HG02642 (cell line): ENCODE data around the gene MYH10.

ENCODE experiments used
- ATAC-seq: cut with Tn5 transposase; IDR thresholded peaks from one replicate; pipeline ENCODE4 v1.9.1; 2021; ENCODE audit warnings: mild to moderate bottlenecking; ENCODE audit not compliant: unreplicated experiment, poor library complexity

MYH10 gene

DNA sequence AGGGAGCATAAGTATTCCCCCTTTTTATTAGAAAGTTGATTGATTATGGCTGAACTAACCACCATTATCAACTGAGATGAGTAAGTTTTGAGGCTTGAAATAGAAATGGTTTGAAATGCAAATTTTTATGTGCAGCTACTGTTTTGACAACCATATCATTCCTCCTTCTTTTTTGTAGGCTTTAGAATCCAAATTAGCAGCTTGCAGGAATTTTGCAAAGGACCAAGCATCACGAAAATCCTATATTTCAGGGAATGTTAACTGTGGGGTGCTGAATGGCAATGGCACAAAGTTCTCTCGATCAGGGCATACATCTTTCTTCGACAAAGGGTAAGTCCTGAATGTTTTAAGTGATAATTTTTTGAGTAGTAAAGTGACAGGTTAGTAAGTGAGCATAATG is 170.7 kb downstream of the MYH10 start:
- no peak for ATAC-seq

DNA sequence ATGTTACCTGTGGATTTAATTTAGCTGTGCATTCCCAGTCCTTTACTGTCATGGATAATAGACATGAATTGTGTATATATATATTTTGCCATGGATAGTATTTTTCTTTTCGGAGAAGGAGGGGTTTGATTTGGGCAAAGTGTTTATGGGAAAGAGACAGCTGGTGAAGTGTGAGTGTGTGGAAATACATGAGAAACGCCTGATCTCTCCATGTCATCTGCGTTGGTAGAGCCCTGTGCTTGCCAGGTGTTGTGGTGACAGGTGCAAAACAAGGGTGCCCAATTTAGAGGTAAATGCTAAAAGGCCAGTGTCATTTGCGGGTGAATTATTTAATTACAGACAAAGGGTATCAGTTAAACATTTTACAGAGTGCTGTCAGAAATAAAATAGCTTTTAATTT is 171.4 kb downstream of the MYH10 start:
- no peak for ATAC-seq

DNA sequence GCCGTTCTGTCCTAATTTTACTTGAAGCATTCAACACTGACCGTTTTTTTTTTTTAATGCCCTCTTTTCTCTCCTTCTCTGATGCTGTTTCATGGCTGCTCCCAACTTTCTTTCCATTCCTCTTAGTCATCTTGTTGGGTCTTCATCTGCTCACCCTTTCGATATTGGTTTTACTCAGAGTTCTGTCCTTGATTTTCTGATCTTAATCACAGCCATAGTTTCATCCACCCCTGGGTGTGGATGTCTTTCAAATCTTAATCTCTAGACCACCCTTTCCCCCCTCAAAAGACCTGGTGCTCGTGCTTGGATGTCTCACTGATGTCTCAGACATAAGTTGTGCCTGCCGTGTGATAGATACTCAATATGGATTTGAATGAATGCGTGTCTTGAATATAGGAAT is 172.4 kb downstream of the MYH10 start:
- no peak for ATAC-seq

DNA sequence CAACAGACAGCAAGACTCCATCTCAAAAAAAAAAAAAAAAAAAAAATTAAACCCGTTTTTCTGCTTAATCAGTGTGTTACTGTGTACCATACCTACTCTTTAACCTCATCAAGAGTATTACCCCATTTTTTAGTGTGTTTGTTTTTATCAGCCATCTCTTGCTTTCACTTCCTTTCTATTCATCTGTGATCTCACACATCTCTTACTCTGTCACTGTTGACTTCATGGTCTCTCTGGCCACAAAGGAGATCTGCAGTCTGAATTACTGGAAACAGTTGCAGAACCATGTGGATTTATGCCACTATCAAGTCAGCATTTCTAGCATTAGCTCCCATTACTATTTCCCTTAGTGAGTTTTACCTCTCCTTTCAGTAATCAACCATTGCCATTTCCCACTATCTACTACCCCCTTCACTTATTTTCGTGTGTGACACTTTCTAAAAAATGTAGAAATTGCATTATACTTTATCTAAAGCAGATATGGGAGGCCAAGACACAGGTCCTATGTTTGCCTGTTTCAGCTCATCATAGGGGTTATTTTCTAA is 174.8 kb downstream of the MYH10 start:
- no peak for ATAC-seq

DNA sequence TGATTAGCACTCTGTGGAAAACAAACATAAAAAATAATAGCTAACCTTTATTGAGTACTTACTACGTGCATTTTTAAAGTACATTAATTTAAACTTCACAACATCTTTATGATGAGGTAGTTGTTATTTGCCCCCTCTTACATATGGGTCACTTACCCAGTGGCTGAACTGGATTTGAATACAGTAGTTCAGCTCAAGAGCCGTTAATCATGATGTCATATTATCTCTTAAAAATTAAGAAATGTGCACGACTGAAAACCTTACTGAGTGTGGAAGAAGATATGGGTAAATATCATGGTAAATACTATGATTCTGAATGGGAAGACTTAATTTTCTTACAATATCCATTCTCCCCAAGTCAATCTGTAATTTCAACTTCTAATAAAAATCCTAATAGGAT is 177.2 kb downstream of the MYH10 start:
- no peak for ATAC-seq

DNA sequence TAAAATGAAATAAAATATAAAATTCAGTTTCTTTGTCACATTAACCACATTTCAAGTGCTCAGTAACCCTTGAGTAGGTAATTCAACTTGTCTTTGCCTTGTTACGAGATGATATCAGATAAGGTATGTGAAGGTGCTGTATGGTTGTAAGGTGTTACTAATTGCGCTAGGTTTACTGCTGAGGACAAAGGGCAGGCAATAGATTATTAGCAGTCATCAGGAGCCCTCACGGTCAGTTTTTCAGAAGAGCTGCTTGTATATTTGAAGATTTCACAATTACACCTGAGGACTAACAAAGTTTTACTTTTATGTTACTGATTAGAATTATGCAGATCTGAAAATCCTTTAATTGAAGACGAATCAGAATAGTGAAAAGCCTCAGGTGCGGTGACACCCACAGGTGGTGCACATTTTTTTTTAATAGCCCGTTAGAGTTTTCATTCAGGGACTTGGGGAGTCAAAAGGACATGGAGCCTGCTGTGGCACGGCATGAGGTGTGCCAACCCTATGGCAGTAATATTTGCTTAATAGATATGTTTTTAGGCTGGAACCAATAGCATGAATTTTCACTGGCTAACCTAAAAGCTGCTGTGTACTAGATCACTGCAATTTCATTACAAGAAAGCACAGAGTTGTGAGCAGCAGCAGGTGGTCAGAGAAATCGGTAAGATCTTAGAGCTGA is 178.5 kb downstream of the MYH10 start:
- ATAC-seq = no peak

DNA sequence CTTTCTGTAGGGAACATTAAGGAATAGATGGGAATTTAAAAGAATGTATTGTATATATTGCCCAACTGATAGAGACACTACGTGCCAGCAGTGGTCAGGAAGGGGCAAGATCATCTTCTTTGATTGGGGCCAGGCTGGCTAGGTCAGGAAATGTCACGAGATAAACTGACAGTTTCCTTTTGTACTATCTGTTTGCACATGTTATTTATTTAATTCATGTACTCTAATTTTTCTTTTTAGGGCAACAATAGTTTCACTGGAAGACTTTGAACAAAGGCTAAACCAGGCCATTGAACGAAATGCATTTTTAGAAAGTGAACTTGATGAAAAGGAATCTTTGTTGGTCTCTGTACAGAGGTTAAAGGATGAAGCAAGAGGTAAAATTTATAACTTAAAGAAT is 182.2 kb downstream of the MYH10 start:
- ATAC-seq = no peak

DNA sequence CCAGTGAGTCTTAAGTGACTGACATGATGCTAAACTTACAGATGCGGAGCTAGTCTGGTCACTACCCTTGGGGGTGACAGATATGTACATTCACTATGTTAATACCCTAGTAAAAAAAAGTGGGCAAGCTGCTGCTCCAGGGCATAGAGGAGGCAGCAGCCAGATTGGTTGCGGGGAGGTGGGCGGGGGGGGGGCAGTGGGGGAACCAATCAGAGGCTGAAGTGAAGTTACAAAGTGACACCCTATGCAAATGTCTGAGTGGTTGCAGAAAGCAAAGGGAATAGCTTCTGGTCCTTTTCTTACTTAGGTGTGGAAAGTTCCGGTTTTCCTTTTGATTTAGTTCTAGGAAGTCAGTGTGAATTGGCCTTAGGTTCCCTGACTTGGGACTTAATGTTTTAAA is 182.7 kb downstream of the MYH10 start:
- ATAC-seq = no peak

DNA sequence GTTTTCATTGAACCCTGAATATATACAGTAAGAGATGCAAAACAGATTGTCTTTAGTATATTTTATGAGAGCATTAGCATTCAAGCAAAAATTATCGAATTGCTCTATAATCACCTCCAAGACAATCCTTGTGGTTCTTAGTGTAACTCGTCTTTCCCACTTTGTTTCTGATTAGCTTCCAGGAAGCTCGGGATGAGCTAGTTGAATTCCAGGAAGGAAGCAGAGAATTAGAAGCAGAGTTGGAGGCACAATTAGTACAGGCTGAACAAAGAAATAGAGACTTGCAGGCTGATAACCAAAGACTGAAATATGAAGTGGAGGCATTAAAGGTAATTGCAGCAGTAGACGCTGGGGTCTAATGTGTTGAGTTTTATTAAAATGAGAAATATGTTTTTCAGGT is 185.0 kb downstream of the MYH10 start:
- ATAC-seq = no peak

DNA sequence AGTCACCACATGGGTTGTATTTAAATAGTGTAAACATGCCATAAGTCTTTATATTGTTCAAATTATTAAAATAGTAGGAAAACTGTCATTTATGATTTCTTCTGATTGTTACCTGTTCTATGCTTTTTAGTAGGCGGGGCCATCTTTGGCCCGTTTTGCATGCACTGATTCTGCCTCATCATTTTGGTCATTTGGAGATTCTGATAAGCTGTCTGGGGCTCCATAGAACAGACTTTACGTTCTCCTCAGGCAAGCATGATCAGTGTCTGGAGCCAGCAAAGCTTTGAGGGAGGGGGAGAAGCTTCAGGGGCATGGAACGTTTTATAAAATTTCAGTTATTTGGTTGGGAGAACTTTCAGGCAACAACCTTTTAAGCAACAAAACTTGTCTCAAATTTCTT is 186.0 kb downstream of the MYH10 start:
- no peak for ATAC-seq

DNA sequence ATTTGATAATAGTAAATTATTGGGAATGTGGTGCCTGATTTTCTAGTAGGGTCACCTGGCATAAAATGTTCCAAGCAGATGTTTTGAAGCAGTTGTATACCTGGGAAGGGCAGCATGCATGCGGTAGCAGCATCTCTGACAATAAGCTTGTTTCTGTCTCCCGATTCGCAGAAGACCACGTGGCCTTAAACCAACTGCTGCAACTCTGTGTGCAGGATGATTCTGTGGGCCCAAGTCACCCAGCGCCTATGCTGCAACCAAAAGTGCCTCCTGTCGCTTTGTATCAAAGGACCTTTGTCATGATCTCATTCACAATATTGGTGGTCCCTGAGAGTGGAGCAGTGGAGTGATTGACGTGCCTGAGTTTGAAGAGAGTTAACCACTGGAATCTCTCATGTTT is 186.8 kb downstream of the MYH10 start:
- no peak for ATAC-seq

DNA sequence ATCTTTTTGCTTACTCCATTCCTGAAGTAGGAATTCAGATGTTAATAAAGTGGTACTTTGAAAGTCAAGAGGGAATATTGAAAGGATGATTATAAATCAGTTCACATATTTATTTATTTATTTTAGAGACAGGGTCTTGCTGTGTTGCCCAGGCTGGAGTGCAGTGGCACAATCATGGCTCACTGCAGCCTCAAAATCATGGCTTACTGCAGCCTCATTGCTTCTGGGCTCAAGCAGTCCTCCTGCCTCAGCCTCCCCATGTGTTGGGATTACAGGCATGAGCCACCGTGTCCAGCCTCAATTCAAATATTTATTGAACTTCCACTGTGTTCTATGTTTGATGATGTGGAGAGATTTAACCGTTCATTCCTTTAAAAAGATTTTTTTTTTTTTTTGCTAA is 188.2 kb downstream of the MYH10 start:
- no peak for ATAC-seq

DNA sequence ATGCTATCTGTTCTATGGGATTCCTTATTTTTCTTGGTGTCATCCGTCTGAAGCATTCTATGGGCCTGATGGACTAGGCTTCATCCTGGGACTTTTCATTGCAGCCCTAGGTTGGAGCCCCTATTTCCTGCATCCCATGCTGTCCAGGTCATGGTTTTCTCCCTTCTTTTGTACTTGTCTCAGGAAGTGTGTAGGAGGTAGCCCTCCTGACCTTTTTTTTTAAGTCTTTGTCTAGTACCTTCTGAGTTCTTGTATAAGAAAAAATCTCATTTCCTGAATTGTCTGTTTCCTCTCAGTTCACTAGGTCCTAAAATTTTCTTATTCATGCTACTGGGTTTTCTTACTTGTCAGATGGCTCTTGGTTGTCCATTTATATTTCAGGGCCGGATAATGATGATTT is 188.8 kb downstream of the MYH10 start:
- no peak for ATAC-seq

DNA sequence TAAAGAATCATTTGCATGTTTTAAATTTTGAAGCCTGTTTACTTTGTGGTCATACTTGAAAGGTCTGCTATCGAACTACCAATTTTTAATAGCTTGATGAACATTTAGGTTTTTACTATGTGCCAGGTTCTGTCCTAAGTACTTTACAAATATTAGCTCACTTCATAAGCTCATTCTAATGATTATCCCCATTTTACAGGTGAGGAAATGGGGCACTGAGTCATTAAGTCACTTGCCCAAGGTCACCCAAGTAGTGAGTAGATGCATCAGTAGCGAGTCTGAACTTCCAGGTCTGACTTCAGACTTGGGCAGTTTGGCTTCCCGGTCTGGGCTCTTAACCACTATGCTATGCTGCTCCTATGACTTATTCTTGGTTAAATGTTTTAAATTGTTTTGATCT is 190.8 kb downstream of the MYH10 start:
- ATAC-seq = no peak

DNA sequence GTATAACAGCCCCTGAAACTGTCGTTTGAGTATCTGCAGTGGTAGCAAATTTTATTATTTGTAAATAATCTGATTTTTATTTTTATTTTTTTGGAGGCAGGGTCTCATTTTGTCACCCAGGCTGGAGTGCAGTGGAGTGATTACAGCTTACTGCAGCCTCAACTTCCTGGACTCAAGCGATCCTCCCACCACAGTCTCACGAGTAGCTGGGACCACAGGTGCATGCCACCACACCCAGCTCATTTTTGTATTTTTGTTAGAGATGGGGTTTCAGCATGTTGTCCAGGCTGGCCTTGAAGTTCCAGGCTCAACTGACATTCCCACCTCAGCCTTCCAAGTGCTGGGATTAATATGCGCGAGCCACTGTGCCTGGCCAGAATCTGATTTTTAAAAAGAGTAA is 192.1 kb downstream of the MYH10 start:
- ATAC-seq = no peak

DNA sequence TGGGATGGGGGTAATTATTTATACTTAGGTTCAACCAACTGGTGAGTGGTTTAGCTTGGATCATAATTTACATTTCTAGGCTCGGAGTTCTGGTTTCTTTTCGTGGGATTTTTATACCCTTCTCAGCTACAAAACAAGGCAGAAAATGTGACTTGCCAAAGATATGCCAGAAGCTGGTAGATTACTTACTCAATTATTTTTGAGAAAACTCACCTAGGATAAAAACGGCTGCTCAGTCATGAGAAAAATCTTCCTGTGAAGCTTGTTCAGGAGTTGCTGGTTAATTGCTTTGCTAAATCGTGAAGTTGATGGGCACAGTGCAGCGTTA is 193.7 kb downstream of the MYH10 start:
- no peak for ATAC-seq

DNA sequence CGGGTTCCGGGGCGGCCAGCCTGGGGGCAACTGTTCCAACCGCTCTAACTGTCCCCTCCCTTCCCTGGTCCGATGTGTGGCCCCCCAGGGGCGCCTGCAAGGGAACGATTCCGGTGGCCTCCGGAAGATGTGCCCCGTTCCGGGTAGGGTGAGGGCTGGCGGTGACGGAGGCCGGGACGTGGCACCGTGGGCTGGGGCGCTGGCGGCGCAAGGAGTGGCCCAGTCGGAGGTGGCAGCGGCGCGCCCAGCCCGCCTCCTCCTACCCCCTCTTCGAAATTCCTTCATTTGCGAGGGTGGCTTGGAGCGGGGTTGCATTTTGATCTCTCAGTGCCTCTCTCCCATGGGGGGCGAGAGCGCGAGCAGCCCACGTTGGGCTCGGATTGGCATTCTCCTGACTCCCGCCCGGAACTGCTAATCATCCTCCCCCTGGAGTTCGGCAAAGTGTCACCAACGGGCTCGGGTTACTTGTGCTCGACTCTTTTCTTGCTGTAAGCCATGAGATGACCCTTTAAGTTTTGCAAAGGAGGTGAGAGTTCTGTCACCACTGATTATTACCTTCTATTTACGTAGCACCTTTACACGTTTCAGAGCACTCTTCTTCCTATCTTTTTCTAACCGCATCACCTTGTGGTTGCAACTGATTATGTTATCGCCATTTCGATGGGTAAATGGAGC is 194.2 kb downstream of the MYH10 start:
- ATAC-seq = peak; percentile 49

DNA sequence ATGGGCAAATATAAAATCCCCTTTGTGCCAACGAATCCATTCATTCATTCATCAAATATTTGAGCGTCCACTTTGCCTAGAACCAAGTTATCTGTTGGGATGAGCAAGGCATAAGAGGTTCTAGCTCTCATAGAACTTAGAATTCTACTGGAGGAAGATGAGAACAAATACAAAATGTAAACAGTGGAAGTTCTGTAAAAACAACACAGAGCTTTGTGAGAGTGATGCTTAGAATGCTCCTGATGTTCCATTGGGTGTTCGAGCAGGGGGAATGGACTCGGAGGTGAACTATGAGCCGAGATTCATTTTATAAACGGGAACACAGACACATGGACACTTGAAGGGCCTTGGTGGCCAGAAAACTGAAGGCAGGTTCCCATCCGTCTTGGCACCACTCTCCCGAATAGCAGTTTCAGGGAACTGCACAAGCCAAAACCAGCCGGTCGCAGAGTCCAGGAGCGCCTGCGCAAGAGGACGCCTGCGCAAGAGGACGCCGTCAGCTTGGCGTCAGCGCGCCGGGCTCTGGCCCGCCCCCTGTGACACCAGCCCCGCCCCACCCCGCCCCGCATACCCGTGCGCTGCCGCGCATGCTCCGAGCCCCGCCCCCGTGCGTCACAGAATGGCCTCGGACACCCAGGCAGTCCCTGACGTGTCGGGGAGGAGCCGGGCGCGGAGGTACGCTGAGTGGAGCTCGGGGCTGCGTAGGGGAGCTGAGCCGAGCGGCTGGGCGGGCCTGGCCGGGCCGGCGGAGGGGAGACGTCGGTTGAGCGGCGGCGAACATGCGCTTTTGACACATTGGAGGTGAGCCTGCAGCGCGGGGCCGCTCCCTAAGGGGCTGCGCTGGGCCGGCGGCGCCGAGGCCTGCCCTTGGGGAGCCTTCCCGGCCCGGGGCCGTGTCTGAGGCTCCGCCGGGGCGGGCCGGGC is 195.0 kb downstream of the MYH10 start, which contains the start of gene NDEL1:
Gene NDEL1 (plus strand): TSS at position 640 of the 924 bp plus-strand sequence. CDS start 8,388 bp downstream, outside the sequence.
- peak; percentile 95 for ATAC-seq

DNA sequence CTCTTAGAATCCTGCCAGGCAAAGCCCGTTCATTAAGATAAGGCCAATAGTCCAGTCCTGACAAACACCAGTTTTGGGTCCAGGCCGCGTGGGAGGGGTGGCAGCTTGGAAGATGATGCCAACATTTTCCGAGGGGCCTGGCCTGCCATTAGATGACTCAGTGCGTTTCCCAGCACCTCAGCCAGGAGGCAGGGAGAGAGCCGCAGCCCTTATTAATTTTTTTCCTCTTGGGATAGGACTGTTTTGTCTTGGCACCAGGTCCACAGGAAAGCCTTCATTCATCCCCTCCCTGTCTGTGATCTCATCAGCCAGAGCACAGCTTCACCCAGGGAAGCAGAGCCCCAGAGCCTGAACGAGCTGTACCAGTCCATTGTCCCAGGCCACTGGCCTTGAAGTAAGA is 199.6 kb downstream of the MYH10 start:
- no peak for ATAC-seq

DNA sequence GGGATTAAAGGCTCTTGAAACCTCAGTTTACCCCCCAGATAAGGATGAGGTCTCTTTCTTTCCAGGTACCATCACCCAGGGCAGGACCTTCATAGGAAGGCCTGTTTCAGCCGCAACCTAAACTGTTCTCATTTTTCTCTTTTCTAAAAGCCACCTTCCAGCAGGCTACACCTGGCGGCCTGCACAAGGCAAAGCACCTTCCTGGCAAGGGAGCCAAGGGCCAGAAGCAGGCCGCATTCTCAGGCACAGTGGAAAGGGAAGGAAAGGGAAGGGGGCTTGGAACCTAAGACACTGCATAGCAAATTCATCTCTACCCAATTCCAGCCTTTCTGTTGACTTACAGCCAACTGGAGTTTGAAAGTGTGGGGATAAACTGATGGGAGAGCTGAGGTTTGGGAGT is 203.7 kb downstream of the MYH10 start:
- ATAC-seq = no peak

DNA sequence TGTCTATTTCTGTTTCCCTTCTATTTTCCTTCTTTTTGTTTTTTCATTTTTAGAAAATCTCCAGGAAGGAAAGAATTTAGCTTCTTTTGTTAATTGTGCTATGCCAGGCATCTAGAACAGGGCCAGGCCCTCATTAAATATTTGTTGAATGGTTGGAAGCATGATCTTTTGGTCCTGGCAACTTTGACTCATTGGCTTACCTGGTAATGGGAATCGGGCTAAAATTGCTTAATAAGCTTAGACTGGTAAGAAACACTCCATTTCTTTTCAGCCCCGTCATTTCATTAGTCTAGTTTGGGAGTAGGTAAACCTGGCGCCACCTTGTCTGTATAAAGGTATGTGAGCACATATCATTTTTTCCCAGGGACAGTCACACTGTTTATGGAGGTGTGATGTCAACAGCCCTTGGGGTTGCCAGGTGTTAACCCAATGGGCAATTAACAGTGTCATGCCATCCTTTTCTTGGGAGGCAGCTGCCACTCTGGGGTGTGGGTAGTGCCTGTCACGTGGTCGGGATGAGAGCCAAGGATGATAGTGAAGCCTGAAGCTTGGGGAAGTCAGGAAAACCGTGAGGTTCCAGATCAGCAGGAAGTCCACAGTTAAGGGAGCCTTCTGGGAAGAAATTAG is 204.3 kb downstream of the MYH10 start:
- no peak for ATAC-seq
